ENCODE measurements around the gene SLC9B2.
A peak's percentile ranks its signal among the peaks of the same experiment; 100 is the strongest.

SLC9B2 gene

DNA sequence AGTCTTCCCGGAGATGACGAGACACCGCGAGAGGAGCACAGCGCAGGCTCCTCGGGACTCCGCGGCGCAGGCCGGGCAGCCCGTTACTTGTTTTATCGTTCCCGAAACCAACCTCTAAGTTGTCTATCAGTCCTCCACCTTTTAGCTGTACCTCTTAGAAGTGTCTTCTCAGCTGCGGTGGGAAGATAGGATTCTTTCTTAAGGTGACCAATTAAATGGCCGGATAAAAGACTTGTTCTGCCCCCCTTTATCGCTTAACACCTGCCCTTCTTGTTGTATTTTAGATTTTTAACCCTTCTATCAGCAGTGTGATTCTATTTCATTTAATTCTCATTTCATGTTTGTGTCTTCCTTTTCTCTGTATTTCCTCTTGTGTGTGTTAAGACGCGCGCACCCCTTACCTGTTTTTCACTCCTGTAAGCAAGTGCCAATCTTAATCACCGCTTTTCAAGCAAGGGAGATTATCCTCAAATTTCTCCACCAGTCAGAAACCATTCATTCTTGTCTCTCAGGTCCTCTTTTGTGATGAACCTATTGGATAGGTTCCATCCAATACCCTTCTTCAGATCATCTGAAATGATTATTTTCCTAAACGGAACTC is at the start of gene SLC9B2:
Gene SLC9B2, minus strand, starts transcription at position 15 of the 601 bp plus-strand sequence. CDS start 9,211 bp downstream, outside the sequence.
- Mint-ChIP-seq H3K4me1 (peaks cover 49% of the 10 kb centered on the region), H3K36me3 (peaks cover 11% of the 10 kb centered on the region), H3K9me3 (no peaks in the 10 kb centered on the region), H3K27me3 (no peaks in the 10 kb centered on the region), H3K4me3 (peak within 1 kb of the TSS; percentile 96), H3K27ac (peak within 1 kb of the TSS; percentile 100)

- Mint-ChIP-seq H3K27ac (no peak overlapping the region), H3K27me3 (no peaks in the 10 kb centered on the region)
Observed at GRCh38 chr4:103126126-103126525, 49.6 kb upstream of the SLC9B2 start.

DNA sequence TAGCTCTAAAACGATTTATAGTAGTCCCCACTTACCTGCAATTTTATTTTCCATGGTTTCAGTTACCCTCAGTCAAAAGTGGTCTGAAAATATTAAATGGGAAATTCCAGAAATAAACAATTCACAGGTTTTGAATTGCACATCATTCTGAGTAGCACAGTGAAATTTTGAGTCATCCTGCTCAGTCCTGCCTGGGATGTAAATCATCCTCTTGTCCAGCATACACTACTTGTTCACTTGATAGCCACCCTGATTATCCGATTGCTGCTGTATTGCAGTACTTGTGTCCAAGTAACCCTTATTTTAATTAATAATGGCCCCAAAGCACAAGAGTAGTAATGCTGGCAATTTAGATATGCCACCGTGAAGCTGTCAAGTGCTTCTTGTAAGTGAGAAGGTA is 46.6 kb upstream of the SLC9B2 start:
- H3K36me3 Mint-ChIP-seq, result peaks cover 6% of the 10 kb centered on the region
- no peak overlapping the region for H3K27ac Mint-ChIP-seq
- no peaks in the 10 kb centered on the region for H3K4me1 Mint-ChIP-seq
- no peak overlapping the region for H3K4me3 Mint-ChIP-seq
- peaks cover 17% of the 10 kb centered on the region for H3K9me3 Mint-ChIP-seq
- H3K27me3 Mint-ChIP-seq, result no peaks in the 10 kb centered on the region

More at GRCh38 chr4:103126126-103126525, 49.6 kb upstream of the SLC9B2 start:
- Mint-ChIP-seq H3K4me1 (no peaks in the 10 kb centered on the region), H3K9me3 (peaks cover 24% of the 10 kb centered on the region), H3K36me3 (peaks cover 6% of the 10 kb centered on the region), H3K4me3 (no peak overlapping the region)

DNA sequence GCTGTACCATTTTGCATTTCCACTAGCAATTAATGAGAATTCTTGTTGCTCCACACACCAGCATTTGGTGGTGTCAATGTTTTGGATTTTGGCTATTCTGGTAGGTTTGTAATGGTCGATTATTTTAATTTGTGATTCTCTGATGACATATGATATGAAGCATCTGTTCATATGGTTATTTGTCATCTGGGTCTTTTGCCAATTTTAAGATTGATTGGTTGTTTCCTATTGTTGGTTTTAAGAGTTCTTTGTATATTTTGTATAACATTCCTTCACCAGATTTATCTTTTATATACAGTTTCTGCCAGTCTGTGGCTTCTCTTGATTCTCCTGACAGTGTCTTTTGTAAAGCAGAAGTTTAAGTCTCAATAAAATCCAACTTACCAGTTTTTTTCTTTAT is 41.6 kb upstream of the SLC9B2 start:
- H3K4me3 Mint-ChIP-seq, result no peak overlapping the region
- no peaks in the 10 kb centered on the region for H3K27me3 Mint-ChIP-seq
- H3K27ac Mint-ChIP-seq, result no peak overlapping the region
- H3K9me3 Mint-ChIP-seq, result no peaks in the 10 kb centered on the region
- H3K36me3 Mint-ChIP-seq, result no peaks in the 10 kb centered on the region
- H3K4me1 Mint-ChIP-seq, result no peaks in the 10 kb centered on the region

GRCh38 chr4:103111598-103111997 is 35.0 kb upstream of the SLC9B2 start:
- H3K4me1 Mint-ChIP-seq, result no peaks in the 10 kb centered on the region
- no peak overlapping the region for H3K4me3 Mint-ChIP-seq
- H3K36me3 Mint-ChIP-seq, result no peaks in the 10 kb centered on the region
- no peaks in the 10 kb centered on the region for H3K27me3 Mint-ChIP-seq
- no peaks in the 10 kb centered on the region for H3K9me3 Mint-ChIP-seq
- H3K27ac Mint-ChIP-seq, result no peak overlapping the region

GRCh38 chr4:103108542-103108941 is 32.0 kb upstream of the SLC9B2 start:
- Mint-ChIP-seq H3K4me3 (no peak overlapping the region), H3K27me3 (no peaks in the 10 kb centered on the region), H3K36me3 (no peaks in the 10 kb centered on the region), H3K9me3 (no peaks in the 10 kb centered on the region), H3K4me1 (peaks cover 3% of the 10 kb centered on the region), H3K27ac (no peak overlapping the region)

DNA sequence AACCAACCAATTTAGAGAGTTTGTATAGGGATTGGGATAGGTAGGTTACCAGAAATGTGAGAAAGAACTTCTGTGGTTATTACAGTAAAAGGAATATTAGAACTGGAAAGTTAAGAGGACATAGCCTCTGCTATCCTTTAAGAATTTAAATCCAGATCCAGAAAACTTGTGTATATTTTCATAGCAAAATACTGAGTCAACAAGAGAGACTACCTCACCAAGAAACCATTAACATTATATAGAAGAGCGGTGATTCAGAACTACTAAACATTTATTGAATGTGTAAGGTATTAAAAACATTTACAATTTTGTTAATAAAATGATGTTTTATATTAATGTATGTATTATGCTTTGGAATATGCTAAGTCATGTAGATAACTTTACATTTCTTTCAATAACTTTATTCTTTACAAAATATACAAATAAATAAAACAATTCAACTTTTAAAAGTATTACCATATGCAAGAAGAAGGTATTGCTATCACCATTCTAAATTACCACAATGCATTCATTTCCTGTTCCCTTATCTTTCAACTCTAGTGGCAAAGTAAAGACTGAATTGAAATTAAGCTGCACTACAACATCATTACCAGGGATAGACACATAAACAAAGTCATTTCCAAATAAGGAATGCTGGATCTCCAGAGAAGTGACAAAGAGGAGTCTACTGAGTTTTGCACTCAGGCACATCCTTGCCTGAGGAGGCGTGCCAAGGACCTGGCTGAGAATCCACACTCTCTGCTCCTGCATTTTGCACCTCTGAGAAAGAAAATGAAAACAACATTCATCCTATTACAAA is 29.2 kb upstream of the SLC9B2 start:
- no peaks in the 10 kb centered on the region for H3K27me3 Mint-ChIP-seq
- H3K36me3 Mint-ChIP-seq, result no peaks in the 10 kb centered on the region
- H3K4me1 Mint-ChIP-seq, result peaks cover 3% of the 10 kb centered on the region
- H3K4me3 Mint-ChIP-seq, result no peak overlapping the region
- no peaks in the 10 kb centered on the region for H3K9me3 Mint-ChIP-seq
- no peak overlapping the region for H3K27ac Mint-ChIP-seq

GRCh38 chr4:103104886-103105285 is 28.3 kb upstream of the SLC9B2 start:
- peaks cover 3% of the 10 kb centered on the region for H3K4me1 Mint-ChIP-seq
- H3K4me3 Mint-ChIP-seq, result no peak overlapping the region
- H3K27ac Mint-ChIP-seq, result no peak overlapping the region
- H3K9me3 Mint-ChIP-seq, result no peaks in the 10 kb centered on the region
- no peaks in the 10 kb centered on the region for H3K27me3 Mint-ChIP-seq
- H3K36me3 Mint-ChIP-seq, result no peaks in the 10 kb centered on the region

DNA sequence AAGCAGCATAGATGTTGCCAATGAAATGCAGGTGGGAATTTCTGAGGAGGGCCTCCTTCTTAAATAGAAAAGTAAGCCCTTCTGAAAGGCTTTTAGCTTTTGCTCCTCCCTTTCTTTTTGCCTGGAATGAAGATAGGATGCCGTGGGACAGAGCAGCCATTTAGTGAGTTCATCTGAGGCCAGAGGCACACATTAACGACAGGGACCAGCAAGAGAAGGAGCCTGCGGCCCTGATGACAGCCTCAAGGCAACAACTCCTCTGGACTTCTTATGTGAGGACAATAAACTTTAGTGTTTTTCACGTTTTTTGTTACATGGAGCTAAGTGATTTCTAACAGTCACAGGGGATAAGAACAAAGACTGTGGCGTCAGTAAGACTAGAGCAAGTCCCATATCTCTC is 24.1 kb upstream of the SLC9B2 start:
- Mint-ChIP-seq H3K4me3 (no peak overlapping the region), H3K9me3 (no peaks in the 10 kb centered on the region), H3K36me3 (peaks cover 2% of the 10 kb centered on the region), H3K27ac (no peak overlapping the region), H3K27me3 (no peaks in the 10 kb centered on the region), H3K4me1 (peaks cover 37% of the 10 kb centered on the region)

DNA sequence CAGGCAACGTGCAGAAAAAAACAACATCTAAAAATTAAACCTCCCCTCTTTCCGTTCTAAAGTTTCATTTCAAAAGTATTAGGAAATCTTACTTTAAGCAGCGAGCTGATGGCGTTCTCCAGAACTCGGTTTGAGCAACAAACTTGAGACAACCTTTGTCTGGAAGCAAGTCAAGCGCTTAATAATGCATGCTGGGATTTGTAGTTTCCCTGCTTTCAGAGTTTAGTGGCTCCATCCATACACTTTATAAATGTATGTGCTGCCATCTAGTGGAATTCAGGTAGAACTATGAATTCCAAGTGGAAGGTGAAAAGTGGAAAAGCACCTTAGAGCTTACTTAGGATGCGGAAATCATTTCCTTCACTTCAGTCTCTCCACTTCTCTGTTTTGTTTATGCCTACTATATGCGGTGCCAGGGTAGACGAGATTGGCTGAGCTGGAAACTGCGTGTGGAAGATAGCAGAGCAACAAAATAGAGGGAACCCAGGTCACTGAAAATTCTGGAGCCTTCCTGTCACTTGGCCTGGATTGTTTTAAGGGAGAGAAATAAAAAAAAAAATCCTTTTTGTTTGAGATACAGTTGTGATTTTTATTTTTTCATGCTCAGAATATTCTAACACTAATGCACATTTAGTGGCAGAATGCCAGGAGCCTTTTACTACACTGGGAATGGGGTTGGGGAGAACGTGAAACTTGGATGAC is 23.3 kb upstream of the SLC9B2 start, which contains the start of gene BDH2:
Gene BDH2, minus strand, starts transcription at position 144 of the 702 bp plus-strand sequence. CDS start 3,580 bp downstream, outside the sequence.
- Mint-ChIP-seq H3K9me3 (no peaks in the 10 kb centered on the region), H3K4me1 (peaks cover 43% of the 10 kb centered on the region), H3K4me3 (peak within 1 kb of the TSS; percentile 94), H3K27ac (peak within 1 kb of the TSS; percentile 98), H3K36me3 (peaks cover 2% of the 10 kb centered on the region), H3K27me3 (no peaks in the 10 kb centered on the region)

DNA sequence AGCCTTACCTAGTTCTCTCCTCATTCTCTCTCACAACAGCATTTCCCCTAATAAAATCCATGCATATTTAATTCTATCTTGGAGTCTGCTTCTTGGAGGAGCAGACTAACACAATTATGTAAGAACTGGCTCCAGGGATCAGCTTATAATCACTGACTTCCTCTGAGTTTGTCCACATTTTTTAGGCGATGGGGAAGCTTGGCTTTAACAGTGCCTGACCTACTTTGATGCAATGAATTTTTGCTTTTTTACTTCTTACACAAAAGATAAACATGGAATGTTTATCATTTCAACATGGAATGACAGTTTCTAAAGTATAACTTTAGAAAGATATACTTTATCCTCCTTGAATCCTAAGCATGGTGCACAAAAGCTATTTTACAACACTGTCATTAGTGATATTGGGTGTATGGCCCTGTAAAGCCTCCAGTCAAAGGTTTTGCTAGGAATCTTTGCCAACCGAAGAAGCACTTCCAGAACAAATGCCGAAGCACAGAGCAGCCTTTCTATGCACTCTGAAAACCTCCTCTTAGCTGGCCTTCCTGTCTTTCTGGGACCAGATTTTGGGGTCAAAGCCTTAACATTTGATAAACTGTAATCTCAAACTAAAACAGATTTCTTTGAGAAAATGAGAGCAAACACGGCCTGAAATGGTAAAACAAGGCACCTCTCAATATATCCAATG is 22.3 kb upstream of the SLC9B2 start:
- H3K27me3 Mint-ChIP-seq, result no peaks in the 10 kb centered on the region
- peak overlapping the region; percentile 94 for H3K4me3 Mint-ChIP-seq
- H3K36me3 Mint-ChIP-seq, result peaks cover 2% of the 10 kb centered on the region
- H3K9me3 Mint-ChIP-seq, result no peaks in the 10 kb centered on the region
- peaks cover 43% of the 10 kb centered on the region for H3K4me1 Mint-ChIP-seq
- no peak overlapping the region for H3K27ac Mint-ChIP-seq

- H3K36me3 Mint-ChIP-seq, result peaks cover 2% of the 10 kb centered on the region
- no peaks in the 10 kb centered on the region for H3K27me3 Mint-ChIP-seq
- peaks cover 43% of the 10 kb centered on the region for H3K4me1 Mint-ChIP-seq
- H3K4me3 Mint-ChIP-seq, result peak overlapping the region; percentile 94
- H3K27ac Mint-ChIP-seq, result no peak overlapping the region
- H3K9me3 Mint-ChIP-seq, result no peaks in the 10 kb centered on the region
Observed at GRCh38 chr4:103098341-103098740, 21.8 kb upstream of the SLC9B2 start.

DNA sequence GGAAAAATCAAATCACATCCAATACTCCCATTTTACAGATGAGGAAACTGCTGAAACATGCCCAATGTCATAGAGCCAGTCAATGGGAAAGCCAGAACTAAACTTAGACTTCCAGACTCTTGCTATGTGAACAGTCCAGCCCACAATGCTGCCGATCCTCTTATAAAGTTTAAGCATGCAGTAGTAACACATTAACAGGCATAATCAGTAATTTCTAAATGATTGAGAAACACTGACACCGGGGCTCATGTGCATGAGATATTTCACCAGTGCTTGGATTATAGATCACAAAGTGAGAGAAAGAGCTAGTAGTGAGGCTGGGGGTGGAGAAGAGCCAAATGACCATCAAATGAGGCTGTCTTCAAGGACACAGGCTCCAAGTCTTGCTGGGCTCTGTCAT is 20.6 kb upstream of the SLC9B2 start:
- no peaks in the 10 kb centered on the region for H3K9me3 Mint-ChIP-seq
- no peak overlapping the region for H3K4me3 Mint-ChIP-seq
- no peaks in the 10 kb centered on the region for H3K27me3 Mint-ChIP-seq
- H3K27ac Mint-ChIP-seq, result no peak overlapping the region
- peaks cover 2% of the 10 kb centered on the region for H3K36me3 Mint-ChIP-seq
- peaks cover 53% of the 10 kb centered on the region for H3K4me1 Mint-ChIP-seq

DNA sequence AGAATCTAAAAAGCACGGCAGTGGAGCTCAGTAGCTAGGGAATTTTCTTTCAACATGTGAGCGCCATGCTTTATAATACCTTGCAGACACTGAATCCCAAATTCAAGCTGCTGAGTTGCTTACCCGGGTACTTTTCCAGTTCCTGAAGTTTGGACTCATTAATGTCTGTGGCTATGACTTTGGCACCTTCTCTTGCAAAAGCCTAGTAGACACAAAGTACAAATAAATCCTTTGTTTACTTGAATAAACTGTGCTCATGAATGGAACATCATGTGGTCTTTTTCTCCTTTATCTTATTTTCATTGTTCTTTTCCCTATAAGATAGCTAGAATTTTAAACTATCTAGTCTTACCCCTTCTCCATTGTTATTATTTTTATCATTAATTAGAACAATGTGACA is 18.5 kb upstream of the SLC9B2 start:
- Mint-ChIP-seq H3K4me3 (no peak overlapping the region), H3K36me3 (peaks cover 6% of the 10 kb centered on the region), H3K9me3 (no peaks in the 10 kb centered on the region)

GRCh38 chr4:103092245-103092644 is 15.7 kb upstream of the SLC9B2 start:
- H3K9me3 Mint-ChIP-seq, result no peaks in the 10 kb centered on the region
- H3K4me3 Mint-ChIP-seq, result no peak overlapping the region
- H3K36me3 Mint-ChIP-seq, result peaks cover 14% of the 10 kb centered on the region
- no peaks in the 10 kb centered on the region for H3K27me3 Mint-ChIP-seq
- no peak overlapping the region for H3K27ac Mint-ChIP-seq
- peaks cover 35% of the 10 kb centered on the region for H3K4me1 Mint-ChIP-seq

More for the DNA sequence above, 18.5 kb upstream of the SLC9B2 start:
- no peaks in the 10 kb centered on the region for H3K27me3 Mint-ChIP-seq
- peaks cover 61% of the 10 kb centered on the region for H3K4me1 Mint-ChIP-seq
- no peak overlapping the region for H3K27ac Mint-ChIP-seq
